Measurements from ENCODE around the gene PDIA5.
A peak's percentile ranks its signal among the peaks of the same experiment; 100 is the strongest.
"Not testable (repeated sequence)": the region's sequence is repeated elsewhere in the genome, so short reads cannot be mapped to it uniquely, and the experiment has no call there.

PDIA5 gene

DNA sequence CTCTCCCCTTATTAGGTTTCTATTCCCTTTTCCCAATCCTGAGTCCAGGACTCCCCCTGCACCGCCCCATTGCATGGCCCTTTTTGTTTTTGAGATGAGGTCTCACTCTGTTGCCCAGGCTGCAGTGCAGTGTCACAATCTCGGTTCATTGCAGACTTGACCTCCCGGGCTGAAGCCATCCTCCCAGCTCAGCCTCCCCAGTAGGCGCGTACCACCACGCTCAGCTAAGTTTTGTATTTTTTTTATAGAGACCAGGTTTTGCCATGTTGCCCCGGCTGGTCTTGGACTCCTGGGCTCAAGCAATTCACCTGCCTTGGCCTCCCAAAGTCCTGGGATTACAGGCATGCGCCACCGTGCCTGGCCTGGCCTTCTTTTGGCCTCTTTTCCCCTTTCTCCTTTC, 29.3 kb downstream of the PDIA5 start:
- no peak for DNase-seq

DNA sequence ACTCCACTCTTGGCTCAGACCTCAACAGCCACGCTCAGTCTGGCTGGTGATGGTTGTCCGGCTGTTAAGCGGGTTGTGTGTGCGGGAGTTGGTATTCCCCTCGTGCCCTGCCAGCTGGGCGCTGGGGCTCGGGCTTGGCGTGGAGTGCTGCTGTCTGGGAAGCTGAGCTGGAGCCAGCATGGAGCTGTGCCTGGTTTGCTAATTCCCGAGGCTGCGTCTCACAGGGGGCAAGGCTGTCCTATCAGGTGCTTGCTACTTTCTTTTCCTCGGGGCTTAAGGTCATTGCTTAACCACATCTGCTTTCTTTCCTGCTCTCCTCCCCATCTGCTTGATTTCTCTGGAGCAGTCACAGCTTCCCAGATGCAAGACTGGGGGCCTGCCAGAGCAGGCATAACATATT, 29.9 kb downstream of the PDIA5 start:
- DNase-seq: no peak

DNA sequence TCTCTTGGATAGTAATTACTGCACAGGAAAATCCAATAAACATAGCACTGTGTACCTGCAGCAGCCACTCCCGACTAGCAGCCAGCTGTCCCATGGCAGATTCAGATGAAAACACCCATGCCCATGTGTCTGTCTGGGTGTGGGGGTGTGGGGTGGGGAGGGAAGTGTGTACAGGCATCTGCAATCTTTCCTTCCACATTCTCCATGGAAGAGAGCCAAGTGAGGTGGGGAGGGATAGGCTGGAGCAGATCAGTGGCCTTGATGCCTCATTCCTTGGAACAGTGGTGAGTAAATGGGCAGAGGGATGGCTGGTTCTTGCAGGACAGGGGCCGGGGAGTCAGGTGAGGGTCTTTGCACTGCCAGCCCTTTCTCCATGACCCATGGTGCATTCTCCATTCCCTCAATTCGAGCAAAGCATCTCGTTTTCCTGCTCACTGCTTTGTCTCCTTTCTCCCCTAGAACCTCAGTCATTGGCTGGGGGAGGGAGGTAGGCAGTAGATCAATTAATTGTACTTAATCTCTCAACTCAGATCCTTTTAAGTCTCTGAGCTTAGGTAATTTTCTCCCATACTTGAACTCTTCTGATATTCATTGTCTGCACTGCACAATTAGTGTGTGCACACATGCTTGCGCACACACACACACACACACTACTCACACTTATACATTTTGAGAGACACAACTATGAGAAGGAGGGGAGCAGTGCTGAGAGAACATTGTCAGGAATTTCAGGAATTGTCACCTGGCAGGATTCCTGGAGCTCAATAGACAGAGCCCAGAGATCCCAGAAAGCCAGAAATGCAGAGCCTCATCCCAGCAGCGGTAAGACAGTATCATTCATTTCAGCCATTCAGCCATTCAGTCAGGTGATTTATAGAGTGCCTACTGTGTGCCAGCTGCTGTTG, 31.9 kb downstream of the PDIA5 start:
- DNase-seq: no peak

DNA sequence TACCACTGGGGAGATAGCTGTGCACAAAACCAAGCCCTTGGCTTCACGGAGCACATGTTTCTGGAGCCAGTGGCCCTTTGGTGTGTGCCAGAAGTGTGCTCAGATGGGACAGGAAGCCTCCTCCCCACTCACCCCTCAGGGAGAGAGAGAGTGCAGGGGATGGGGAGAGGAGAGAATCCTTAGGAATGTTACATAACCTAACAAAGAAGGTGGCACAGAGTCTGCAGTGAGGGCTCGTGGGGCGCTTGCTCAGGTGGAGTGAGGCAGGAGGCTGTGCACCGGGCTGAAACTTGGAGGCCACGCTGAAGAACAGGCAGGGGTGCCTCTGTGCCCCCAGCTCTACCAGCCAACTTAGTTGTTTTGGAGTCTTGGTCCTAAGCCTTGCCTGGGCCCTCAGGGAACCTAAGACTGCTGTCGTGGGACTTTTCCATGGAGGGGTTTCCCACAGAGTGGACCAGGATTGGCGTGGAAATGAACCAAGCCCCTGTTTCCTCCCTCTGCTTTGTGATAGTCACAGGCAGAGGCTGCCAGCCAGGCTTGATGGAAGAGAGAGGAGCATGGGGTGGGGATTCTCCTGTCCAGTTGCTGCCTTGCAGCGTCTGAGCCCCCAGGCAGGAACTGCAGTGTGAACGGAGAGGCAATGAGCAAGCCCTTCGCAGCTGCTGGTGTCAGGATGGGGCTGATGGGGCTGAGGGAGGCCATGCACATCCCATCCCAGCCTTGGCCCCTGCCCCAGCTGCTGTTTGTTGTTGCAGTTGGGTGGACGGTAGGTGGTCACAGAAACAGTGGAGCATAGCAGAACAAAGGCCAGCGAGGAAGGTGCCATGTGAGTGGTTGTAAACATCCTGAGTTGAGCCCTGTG, 32.7 kb downstream of the PDIA5 start:
- no peak for DNase-seq

DNA sequence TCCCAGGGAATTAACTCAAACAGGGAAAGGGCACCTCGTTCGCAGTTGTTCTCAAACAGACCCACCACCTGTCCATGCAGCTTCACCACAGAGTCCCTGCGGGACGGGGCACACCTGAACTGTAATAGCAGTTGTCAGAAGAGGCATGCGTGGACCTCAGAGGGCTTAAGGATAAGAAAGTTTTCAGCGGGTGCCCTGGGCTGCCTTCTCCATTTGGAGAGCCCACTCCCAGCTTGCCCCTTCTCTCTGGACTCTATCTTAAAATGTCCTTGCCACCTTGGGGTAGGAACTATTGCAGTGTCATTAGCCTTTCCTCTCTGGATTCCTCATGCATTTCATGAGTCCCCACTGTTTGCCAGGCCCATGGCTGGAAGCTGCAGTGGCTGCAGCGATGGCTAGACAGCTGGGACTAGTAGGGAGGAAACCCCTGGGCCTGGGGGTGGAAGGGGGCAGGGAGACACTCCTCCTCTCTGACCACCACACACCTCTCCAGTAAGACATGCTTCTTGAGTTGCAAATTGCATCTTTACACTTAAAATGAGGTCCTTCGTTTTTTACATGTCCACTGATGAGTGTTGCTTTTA, 33.5 kb downstream of the PDIA5 start:
- DNase-seq: no peak

DNA sequence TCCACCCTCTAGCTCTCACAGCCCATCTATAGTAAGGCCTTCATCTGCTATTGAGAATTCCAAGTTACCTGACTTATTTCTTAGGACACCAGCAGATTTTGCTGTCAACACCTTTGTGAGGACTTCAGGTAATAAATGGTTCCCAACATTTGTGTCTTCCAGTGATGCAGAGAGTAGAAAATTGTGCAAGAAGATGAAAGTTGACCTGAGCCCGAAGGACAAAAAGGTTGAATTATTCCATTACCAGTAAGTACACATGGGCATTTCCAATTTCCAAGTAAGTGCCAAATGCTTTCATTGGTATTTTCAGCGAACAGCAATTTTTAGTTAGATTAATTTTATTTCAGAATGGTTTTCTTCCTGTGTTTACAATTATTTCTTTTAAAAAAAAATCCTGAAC, 35.4 kb downstream of the PDIA5 start:
- no peak for DNase-seq

DNA sequence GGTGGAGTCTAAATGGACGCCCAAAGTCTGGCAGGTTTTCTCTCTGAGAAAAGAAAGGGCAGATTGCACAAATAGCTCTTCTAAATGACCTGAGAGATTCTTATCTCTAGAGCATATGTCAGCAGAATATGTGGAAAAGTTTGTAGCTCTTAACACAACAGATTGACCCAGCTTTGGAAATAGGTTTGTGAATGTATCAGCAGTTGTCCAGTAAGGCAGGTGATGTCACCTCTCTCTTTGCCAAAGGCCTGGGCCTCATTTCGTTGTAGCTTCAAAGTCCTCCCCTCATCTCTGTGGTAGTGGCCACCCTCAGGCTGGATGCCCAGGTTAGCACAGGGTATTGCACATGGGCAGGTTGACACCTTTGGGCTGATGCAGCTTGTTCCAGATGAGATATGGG, 36.0 kb downstream of the PDIA5 start:
- DNase-seq: no peak

DNA sequence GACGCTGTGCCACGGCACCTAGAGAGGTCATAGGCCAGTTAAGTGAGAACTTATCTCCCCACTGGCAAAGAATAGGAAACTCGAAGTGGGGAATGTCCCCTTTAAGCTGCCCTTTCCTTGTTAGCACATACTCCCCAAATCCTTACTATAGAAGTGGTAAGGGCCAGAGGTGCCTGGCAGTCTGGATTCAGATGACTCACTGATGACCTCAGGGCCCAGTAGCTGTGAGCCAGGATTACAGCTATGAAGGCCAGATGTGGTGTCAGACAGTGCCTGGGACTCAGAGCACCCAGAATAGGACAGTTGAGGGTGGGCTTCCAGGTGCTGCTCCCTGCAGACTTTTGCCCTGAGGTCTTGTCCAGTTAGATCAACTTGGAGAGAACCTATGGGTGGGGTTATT, 37.7 kb downstream of the PDIA5 start:
- peak; percentile 22 for DNase-seq

DNA sequence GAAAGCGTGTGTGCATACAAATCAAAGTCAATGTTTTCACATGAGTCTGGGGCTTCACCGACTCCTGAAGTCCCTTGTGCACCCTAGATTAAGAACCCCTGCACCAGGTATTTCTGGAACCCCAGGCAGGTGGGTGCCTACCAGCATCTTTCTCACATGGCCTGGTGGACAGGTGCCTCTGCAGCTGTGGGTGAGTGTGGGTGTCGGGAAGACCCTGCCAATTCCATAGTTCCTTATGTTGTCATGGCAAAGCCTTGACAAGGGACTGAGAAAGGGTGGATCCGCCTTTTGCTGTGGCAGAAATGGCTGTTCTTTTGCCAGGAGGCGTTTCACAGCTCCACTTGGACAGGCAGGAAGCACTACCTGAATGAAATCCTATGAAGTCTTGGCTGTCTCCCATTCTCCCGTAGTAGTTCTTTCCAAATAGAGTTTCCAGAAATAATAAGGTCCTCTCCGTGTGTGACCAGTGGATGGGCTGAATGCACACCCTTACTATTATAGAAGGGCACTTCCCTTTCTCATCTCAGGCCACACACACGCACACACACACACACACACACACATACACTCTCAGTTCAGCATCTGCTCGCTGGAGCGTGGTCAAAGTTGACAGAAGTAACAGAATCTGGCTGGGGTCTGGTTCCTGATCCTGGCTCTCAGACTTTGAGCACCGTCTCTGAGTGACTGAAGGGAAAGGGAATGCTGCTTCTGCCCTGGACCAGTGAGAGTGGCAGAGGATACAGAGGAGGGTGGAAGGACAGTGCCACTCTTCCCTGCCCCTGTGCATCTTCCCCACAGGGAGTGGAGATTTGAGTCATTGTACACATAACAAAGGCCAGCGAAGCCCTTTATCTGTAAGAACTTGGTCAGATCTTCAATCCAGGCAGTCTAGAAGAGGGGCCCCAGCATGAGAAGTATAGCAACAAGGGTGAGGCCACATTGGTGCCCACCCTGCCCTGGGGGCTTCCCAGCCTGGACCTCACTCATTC, 38.7 kb downstream of the PDIA5 start:
- DNase-seq: no peak

DNA sequence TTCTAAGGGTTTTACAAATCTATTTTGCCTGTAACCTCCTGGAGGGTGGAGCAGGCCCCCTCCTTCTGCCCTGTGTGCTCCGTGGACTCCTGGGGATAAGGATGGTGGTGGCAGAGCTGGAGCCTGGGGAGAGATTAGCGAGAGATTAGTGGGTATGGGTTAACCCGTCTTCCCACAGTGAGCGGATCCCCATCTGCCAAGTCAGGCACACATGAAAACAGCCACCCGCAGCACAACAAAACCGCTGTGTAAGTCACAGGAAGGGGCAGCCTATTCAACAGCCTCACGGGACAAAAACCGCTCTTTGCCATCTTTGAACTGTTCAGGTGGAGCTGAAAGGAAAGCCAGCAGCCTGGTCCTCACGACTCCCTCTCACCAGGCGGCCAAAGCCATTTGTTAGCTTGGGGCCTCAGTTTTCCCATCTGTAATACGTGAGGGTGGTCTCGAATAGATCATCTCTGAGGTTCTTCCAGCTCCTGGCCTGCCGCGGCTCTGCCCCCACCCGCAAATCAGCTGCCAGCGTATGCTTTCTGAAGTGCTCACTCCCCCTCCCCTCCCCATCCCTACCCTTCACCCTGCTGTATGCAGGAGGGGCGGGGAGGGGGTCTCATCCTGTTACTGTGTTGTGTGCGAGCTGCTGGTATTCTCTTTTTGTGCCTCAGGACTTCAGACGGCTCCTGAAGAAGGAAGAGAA, 43.6 kb downstream of the PDIA5 start:
- no peak for DNase-seq

DNA sequence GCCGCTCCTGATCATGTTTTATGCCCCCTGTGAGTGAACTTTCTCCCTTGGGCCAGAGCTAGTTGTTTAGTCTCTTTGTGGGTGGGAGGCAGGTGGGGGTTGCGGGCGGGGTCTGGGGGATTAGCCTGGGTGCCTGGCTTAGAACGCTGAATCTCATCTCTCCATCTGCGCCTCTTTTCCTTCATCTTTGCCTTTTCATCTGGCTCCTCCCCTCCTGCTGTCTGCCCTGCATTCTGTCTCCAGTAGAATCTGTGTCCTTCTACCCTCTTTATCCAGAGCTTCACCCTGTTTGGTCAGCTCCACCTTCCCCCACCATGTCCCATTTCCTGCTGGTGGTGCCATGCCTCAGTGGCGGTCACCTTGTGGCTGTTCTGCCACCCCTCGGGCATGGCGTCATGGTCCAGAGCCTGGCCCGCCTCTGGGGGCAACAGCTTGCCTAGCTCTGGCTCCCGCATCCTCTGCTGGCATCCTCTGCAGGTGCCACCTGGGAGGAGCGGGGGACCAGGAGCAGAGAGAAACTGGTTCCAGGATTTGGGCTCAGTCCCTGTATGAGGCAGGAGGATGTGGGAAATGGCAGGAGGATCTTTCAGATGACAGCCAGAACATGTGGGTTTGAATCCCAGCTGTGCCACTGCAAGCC, 44.3 kb downstream of the PDIA5 start:
- DNase-seq: no peak

DNA sequence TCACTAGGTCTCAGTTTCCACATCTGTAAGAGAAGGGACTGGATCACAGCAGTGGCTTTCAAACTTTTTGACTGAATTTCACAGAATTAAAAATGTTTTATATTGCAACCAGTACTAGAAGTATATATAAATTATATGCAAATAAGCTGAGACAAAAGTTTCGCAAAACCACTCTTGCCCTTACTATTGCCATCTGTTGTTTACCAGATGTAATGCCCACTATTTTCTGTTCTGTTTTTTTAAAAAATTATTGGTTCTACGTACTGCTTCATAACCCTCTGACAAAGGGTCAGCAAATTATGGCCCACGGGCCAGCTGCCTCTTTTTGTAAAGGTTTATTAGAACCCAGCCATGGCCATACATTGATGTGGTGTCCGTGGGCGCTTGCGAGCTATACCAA, 44.8 kb downstream of the PDIA5 start:
- no peak for DNase-seq

DNA sequence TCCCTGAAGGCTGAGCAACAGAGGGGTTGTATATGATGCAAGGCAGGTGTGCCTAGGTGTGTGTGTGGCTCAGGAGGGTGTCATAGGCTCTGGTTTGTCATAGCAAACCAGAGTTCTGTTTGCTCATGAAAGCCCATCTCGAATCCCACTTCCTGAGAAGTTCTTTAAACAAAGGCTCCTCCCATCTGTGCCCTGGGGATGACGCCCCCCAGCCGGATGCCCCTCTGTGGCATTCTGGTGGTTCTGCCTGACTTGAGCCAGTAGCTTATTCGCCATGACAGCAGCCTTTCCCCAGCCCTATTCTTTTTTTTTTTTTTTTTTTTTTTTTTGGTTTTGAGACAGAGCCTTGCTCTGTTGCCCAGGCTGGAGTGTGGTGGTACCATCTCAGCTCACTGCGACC, 45.4 kb downstream of the PDIA5 start:
- no peak for DNase-seq

DNA sequence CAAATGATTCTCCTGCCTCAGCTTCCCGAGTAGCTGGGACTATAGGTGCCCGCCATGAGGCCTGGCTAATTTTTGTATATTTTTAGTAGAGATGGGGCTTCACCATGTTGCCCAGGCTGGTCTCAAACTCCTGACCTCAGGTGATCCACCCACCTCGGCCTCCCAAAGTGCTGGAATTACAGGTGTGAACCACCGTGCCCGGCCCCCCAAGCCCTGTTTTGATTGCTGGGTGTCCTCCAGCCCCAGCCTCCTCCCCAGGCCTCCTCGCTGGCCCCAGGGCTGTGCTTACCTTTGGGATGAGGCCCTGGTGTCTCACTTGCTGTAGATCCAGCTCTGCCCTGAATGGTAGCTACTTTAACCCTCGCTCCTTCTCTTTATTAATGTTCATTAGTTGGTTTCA, 45.8 kb downstream of the PDIA5 start:
- not testable (repeated sequence) for DNase-seq

DNA sequence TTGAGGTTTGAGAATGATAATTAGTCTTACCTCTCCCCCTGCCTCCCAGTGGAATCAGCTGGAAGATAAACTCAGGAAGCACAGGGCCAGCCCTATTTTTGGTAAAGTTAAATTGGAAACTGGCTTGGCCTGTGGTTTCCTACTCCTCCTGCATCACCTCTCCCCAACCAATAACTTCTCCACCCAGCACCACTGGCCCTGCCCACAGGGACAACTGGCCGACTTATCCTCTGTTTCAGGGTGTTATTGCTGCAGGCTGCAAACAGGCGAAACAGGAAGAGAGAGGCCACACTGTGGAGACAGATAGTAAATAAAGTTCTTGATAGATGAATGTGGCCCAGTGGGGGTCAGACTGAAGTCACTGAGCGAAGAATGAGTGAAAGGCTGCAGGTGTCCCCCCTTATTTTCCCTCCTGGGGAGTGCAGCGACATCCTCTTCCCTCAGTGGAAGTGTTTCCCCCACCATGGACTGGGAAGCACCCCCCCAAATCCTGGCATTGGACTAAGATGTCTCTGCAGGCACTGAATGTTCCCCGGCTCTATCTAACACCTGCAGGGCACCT, 47.1 kb downstream of the PDIA5 start:
- peak; percentile 6 for DNase-seq

DNA sequence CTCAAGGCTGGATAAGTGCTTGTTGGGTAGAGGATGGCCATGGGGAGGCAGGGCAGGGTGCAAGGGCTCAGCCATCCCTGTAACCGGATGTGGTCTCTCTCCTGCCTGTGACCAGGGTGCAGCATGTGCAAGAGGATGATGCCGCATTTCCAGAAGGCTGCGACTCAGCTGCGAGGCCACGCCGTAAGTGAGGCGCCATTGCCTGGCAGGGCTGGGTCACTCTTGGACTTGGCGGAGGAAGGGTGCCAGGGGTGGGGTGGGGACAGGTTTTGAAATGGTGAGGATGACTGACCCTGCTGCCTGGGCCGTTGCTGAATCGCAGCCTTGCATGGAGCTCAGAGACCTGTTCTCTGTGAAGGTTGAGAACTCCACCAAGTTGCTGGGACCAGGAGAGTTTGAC, 49.3 kb downstream of the PDIA5 start:
- DNase-seq: no peak

DNA sequence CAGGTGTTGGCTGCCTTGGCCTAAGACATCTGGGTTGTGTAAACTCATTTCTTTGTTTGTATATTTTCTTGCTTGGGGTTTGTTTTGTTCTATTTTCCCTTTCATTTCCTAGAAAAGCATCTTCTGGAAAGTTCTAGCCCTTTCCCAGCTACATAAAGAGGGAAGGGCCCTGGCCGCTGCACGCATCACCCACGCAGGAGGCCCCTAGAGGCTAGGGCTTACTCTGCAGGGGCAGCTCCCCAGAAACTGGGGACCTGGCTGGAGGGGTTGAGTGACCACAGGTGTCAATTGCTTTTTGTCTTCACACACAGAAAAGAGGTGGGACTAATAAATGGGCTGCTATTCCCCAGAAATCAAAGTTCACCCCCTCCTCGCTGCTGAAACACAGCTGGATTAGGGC, 52.6 kb downstream of the PDIA5 start:
- DNase-seq: no peak

DNA sequence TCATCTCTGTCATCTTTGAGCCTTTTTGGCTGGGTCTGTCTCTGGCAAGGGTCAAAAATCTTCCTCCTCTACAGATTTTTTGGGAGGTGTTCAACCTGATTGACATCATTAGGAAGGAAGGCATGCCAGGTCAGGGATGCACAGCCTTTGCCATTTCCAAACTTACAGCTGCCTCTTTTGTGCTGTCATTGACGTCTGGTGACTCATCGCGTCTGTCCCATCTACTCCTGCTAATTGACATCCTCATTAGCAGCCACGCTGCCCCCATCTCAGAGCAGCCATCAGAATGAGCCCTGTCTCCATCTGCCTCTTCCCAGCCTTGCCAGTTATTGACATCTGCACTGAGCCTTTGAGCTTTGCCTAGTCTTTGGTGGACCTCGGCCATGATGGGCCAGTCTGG, 53.0 kb downstream of the PDIA5 start:
- DNase-seq: no peak

DNA sequence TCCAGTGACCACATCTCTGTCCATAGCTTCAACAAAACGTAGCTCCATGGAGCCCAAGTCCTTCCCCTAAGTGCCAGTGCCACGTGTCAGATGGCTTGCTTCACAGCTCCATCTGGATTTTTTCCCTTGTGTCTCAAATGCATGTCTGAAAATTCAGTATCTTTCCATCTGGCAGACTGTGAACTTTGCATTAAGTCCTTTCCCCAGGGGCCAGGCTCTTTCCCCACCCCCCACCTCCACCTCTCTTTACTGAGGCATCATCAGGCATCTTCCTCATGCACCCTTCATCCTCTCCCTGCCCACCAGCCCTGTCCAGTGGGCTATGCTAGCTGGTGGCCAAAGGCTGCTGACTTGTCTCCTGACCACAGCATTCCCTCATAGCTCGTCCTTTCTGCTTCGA, 53.7 kb downstream of the PDIA5 start:
- DNase-seq: no peak

DNA sequence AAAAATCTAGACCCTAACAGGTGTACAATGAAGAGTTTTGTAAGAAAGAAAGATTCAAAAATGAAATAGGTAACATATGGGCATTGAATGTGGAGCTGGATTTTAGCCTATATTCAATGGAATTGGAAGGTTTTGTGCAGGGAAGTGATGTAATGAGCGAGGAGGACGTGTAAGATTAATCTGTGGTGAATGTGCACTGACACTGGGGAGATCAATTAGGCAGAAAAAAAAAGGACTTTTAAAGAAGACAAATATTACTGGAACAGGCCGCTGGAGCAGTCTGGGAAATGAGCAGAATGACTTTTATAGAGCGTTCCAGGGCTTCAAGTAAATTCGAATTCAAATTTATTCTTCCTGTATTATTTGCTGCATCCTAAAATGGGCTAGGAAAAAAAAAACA, 55.2 kb downstream of the PDIA5 start:
- no peak for DNase-seq

Data from suppressor macrophage treated with lipopolysaccharide for 4 hours (primary cell).